ENCODE measurements around the gene ARRB1. TPM values are rescaled to one million over a fixed set of nuclear protein-coding genes. Genes with fewer than 3 reads are reported as not detected.

Gene ARRB1
- total RNA-seq, 1 experiment from 2014 or later, result 116 TPM

DNA sequence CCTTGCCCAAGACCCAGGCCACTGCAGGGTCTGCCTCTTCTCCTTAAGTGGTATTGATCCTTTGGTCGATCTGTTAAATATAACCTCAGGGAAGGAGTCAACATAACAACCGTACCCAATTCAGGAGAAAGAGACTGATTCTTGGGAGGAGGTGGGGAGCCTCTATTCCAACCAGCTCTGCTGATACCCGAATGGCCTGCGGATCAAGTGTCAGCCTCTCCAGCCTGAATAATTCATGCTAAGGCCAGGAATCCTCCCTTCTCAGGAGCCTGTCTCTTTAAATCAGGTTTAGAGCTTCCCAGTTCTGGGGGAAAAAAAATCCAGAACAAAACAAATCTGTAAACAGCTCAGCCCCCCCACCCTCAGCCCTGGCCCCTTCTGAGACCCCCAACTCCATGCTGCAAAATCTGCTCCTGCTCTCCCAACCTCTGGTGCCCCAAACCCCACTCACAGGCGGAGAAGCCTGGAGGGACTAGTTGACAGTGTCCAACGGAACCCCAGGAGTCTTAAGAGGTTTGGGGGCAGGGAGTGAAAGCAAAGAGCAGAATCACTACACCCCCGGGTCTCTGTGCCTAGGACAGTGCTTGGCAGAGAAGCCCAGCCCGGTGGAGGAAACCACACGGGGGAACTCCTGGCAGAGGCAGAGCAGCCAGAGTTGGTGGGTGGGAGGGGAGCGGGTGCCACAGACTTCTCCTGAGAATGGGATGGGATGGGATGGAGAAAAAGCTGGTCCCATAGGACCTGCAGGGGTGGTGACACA is 111.8 kb downstream of the ARRB1 start:
- peak in 1 of 2 experiments; percentile 30 for DNase-seq
- Mint-ChIP-seq H3K27ac (ENCODE audit: unreplicated experiment) (no peak overlapping the region), H3K36me3 (ENCODE audit: insufficient read depth, unreplicated experiment) (no peaks in the 10 kb centered on the region), H3K27me3 (ENCODE audit: insufficient read depth, unreplicated experiment) (peaks cover 30% of the 10 kb centered on the region), H3K4me3 (ENCODE audit: unreplicated experiment) (peak overlapping the region; percentile 78), H3K4me1 (ENCODE audit: low read depth, unreplicated experiment) (no peaks in the 10 kb centered on the region), H3K9me3 (ENCODE audit: unreplicated experiment) (no peaks in the 10 kb centered on the region)
- intact Hi-C loops (cut with micrococcal nuclease; ENCODE audit: unreplicated experiment), result loop anchor here (2.0 to 10.0 kb wide), 2 partner anchors 35 to 535 kb away; no protein-coding TSS in a partner anchor
- H3K4me1 ChIP-seq, result peaks cover 10% of the 10 kb centered on the region; the same call in 1 of the 2 replicates
- TF ChIP-seq, protein P1, sequence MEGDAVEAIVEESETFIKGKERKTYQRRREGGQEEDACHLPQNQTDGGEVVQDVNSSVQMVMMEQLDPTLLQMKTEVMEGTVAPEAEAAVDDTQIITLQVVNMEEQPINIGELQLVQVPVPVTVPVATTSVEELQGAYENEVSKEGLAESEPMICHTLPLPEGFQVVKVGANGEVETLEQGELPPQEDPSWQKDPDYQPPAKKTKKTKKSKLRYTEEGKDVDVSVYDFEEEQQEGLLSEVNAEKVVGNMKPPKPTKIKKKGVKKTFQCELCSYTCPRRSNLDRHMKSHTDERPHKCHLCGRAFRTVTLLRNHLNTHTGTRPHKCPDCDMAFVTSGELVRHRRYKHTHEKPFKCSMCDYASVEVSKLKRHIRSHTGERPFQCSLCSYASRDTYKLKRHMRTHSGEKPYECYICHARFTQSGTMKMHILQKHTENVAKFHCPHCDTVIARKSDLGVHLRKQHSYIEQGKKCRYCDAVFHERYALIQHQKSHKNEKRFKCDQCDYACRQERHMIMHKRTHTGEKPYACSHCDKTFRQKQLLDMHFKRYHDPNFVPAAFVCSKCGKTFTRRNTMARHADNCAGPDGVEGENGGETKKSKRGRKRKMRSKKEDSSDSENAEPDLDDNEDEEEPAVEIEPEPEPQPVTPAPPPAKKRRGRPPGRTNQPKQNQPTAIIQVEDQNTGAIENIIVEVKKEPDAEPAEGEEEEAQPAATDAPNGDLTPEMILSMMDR (IDR thresholded peaks at IDR 0.05; ENCODE audit: insufficient read depth in 1 of 2, low read depth in 1 of 2, low read length in 1 of 2, severe bottlenecking in 1 of 2, unreplicated experiment in 1 of 2), result no peak
- TSS peak; percentile 46 for BruUV-seq (replicated peaks)
- no peak overlapping the region for H3K4me3 ChIP-seq (ENCODE audit: low read depth, low read length)
- H3K36me3 ChIP-seq (ENCODE audit: control insufficient read depth, insufficient read depth, low read length), result no peaks in the 10 kb centered on the region
- POLR2A ChIA-PET, result no interaction called here
- CTCF ChIA-PET, result interaction anchor here (0.5 to 14.2 kb wide), 13 partner anchors 8 to 497 kb away, joined by 3 to 437 read pairs (median 13); no protein-coding TSS in a partner anchor
- H3K9me3 ChIP-seq, result no peaks in the 10 kb centered on the region
- peaks cover 6% of the 10 kb centered on the region for H3K27me3 ChIP-seq (replicated peaks; ENCODE audit: control insufficient read depth, insufficient read depth, low read length)

DNA sequence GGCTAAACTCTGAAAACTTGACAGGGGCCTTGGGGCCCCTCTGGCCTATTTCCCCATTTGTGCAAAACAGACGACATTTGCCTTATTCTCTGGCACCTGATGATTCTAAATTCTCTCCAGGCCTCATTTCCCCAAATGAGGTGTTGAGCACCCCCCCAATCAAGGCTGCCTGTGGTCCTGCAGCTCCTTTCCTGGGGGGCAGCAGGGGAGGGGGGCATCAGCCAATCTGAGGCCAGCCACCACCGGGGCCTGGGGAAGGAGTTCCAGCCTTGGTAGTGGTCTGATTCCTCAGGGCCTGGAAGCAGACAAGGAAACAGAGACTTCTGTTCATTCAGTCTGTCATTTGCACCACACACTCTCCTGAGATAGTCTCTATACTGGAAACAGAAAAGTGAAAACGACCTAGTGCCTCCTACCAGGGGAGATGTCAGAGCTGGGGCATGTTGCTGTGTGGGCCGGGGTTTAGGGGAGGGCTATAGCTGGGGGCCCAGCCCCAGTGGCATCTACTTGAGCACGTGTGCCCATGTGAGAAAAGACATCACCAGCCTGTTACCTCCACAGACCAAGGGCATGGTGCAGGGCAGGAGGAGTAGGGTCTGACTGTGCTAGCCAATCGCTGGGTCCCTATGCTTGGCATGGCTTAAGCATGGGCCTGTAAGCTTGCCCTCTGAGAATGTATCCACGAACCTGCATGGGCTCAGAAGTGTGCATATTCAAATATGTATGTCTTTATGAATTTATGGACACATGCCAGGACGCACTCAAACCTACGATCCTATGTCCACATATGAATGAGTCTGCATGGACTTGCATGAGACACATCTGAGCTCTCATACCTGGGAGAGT is 112.6 kb downstream of the ARRB1 start:
- DNase-seq, result no peak
- TF ChIP-seq, protein P1 (IDR thresholded peaks at IDR 0.05; ENCODE audit: insufficient read depth in 1 of 2, low read depth in 1 of 2, low read length in 1 of 2, severe bottlenecking in 1 of 2, unreplicated experiment in 1 of 2), result no peak
- CTCF ChIA-PET, result interaction anchor here (0.5 to 14.2 kb wide), 7 partner anchors 9 to 96 kb away, joined by 3 to 437 read pairs (median 6); no protein-coding TSS in a partner anchor
- peaks cover 29% of the 10 kb centered on the region for H3K27me3 Mint-ChIP-seq (ENCODE audit: insufficient read depth, unreplicated experiment)
- BruUV-seq (replicated peaks), result no TSS peak
- POLR2A ChIA-PET, result no interaction called here
- intact Hi-C loops (cut with micrococcal nuclease; ENCODE audit: unreplicated experiment), result no loop called here
- H3K36me3 ChIP-seq (ENCODE audit: control insufficient read depth, insufficient read depth, low read length), result no peaks in the 10 kb centered on the region
- no peak overlapping the region for H3K27ac Mint-ChIP-seq (ENCODE audit: unreplicated experiment)
- no peak overlapping the region for H3K4me3 ChIP-seq (ENCODE audit: low read depth, low read length)
- H3K9me3 ChIP-seq, result no peaks in the 10 kb centered on the region
- peak overlapping the region; percentile 38 for H3K4me3 Mint-ChIP-seq (ENCODE audit: unreplicated experiment)
- H3K4me1 ChIP-seq, result peaks cover 10% of the 10 kb centered on the region; the same call in 1 of the 2 replicates
- no peaks in the 10 kb centered on the region for H3K4me1 Mint-ChIP-seq (ENCODE audit: low read depth, unreplicated experiment)
- no peaks in the 10 kb centered on the region for H3K36me3 Mint-ChIP-seq (ENCODE audit: insufficient read depth, unreplicated experiment)
- H3K27me3 ChIP-seq (replicated peaks; ENCODE audit: control insufficient read depth, insufficient read depth, low read length), result peaks cover 6% of the 10 kb centered on the region
- H3K9me3 Mint-ChIP-seq (ENCODE audit: unreplicated experiment), result peaks cover 4% of the 10 kb centered on the region

DNA sequence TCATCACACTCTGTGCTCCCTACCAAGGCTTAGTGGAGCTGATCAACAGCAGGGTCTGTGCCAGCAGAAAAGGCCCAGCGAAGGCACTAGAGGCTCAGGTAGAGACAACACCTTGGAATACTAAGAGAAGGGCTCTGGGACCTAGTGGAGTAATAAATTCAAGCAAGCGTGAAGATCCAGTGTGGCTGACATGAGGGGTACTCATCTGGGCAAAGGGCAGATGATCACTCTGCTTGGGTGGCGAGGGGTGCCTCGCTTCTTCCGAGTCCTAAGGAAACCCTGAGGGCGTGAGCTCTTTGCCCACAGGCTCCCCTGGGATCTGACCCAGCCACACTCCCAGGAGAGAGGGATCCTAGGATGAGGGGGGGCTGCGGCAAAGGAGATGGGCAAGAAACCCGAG is 114.4 kb downstream of the ARRB1 start:
- Histone ChIP-seq H3K9me3 (no peaks in the 10 kb centered on the region), H3K27me3 (replicated peaks; ENCODE audit: control insufficient read depth, insufficient read depth, low read length) (no peaks in the 10 kb centered on the region; the same call in 1 of the 2 replicates), H3K4me3 (ENCODE audit: low read depth, low read length) (no peak overlapping the region), H3K36me3 (ENCODE audit: control insufficient read depth, insufficient read depth, low read length) (no peaks in the 10 kb centered on the region), H3K4me1 (peaks cover 10% of the 10 kb centered on the region; the same call in 1 of the 2 replicates)
- DNase-seq, result no peak
- H3K9me3 Mint-ChIP-seq (ENCODE audit: unreplicated experiment), result peaks cover 9% of the 10 kb centered on the region
- no TSS peak for BruUV-seq (replicated peaks)
- H3K4me3 Mint-ChIP-seq (ENCODE audit: unreplicated experiment), result no peak overlapping the region
- ChIA-PET POLR2A (no interaction called here), CTCF (interaction anchor here (0.8 to 1.9 kb wide), 3 partner anchors 12 to 32 kb away, joined by 3 to 7 read pairs (median 6); no protein-coding TSS in a partner anchor)
- intact Hi-C loops (cut with micrococcal nuclease; ENCODE audit: unreplicated experiment), result no loop called here
- peaks cover 17% of the 10 kb centered on the region for H3K27me3 Mint-ChIP-seq (ENCODE audit: insufficient read depth, unreplicated experiment)
- no peak overlapping the region for H3K27ac Mint-ChIP-seq (ENCODE audit: unreplicated experiment)
- no peaks in the 10 kb centered on the region for H3K36me3 Mint-ChIP-seq (ENCODE audit: insufficient read depth, unreplicated experiment)
- H3K4me1 Mint-ChIP-seq (ENCODE audit: low read depth, unreplicated experiment), result no peaks in the 10 kb centered on the region
- TF ChIP-seq, protein P1 (IDR thresholded peaks at IDR 0.05; ENCODE audit: insufficient read depth in 1 of 2, low read depth in 1 of 2, low read length in 1 of 2, severe bottlenecking in 1 of 2, unreplicated experiment in 1 of 2), result no peak

Data from Caco-2 (cell line).